Heart right ventricle (tissue), 16 donors: ENCODE results near the gene IDNK. TPM values are rescaled to one million over a fixed set of nuclear protein-coding genes. Genes with fewer than 3 reads are reported as not detected.

ENCODE experiments used
- ATAC-seq, 8 donors: fragments of 200-7000 bp; cut with Tn5 transposase; one replicate each; pipeline ENCODE4 v1.9.1; 2020; ENCODE audit warnings: mild to moderate bottlenecking in 8 of 8, moderate library complexity in 8 of 8, moderate number of reproducible peaks in 1 of 8
- DNase-seq, 2 donors: peaks; one replicate each; pipeline ENCODE4 v3.0.0-alpha.2; 2020
- H3K27ac ChIP-seq, 10 donors: fragments of 200-600 bp; sonication (generic) in 2 of 10; one replicate each; pipeline versions ENCODE4 v1.5.0 to v1.8.0; 2020 to 2022; ENCODE audit warnings: mild to moderate bottlenecking in 3 of 10
- H3K27me3 ChIP-seq, 7 donors: fragments of 200-600 bp; one replicate each; pipeline ENCODE4 v1.8.0; 2021 to 2022; ENCODE audit warnings: mild to moderate bottlenecking in 2 of 7
- H3K36me3 ChIP-seq, 9 donors: fragments of 200-600 bp; sonication (generic) in 1 of 9; one replicate each; pipeline versions ENCODE4 v1.5.0 to v1.8.0; 2020 to 2022; ENCODE audit warnings: mild to moderate bottlenecking in 2 of 9
- H3K4me1 ChIP-seq, 9 donors: fragments of 200-600 bp; sonication (generic) in 1 of 9; one replicate each; pipeline versions ENCODE4 v1.5.0 to v1.8.0; 2020 to 2022; ENCODE audit warnings: mild to moderate bottlenecking in 4 of 9
- H3K4me3 ChIP-seq, 10 donors: fragments of 200-600 bp; sonication (generic) in 2 of 10; one replicate each; pipeline versions ENCODE4 v1.5.0 to v1.8.0; 2020 to 2022; ENCODE audit warnings: mild to moderate bottlenecking in 7 of 10, moderate library complexity in 2 of 10
- H3K9me3 ChIP-seq, 11 donors: fragments of 200-600 bp in 10 of 11; sonication (generic) in 2 of 11; one replicate each; pipeline versions ENCODE4 v1.5.0 to v1.8.0; 2013 to 2022; ENCODE audit warnings: mild to moderate bottlenecking in 2 of 11, control low read depth in 1 of 11, moderate library complexity in 1 of 11
- WGBS, 2 donors: extraction: QIAGEN DNeasy Blood & Tissue Kit; methylation state at CpG; one replicate each; pipeline ENCODE4 v1.1.7; 2013; ENCODE audit warnings: inconsistent platforms in 1 of 2; 5-methylcytosine and 5-hydroxymethylcytosine counted together
- intact Hi-C, 10 donors: fragments of 100-400 bp; cut with DNase I; formaldehyde crosslinking; loops; one replicate each; pipeline versions ENCODE4 v1.11.1 to v1.14.2; 2022
- polyA plus RNA-seq, 2 donors: library from polyadenylated mRNA; stranded (reverse); fragments of 200-250 nt; gene quantifications; one replicate each; pipeline ENCODE4 v1.2.3, GENCODE V29; 2013
- total RNA-seq, 10 donors: library from RNA; stranded (reverse); fragmentation: NEBNext Ultra II Directional in 3 of 10; extraction: Animal tissue kit (Norgen Biotek cat#: 25700) in 3 of 10; gene quantifications; one replicate each; pipeline versions ENCODE4 v1.2.1 to v1.2.4, GENCODE V29; 2021 to 2023
- TF ChIP-seq, protein P1 (sequence below), 9 donors: fragments of 200-600 bp; sonication (generic) in 2 of 9; IDR thresholded peaks; one replicate each; pipeline versions ENCODE4 v1.5.0 to v1.8.0; 2021 to 2022; ENCODE audit warnings: antibody characterized with exemption in 9 of 9, mild to moderate bottlenecking in 5 of 9, moderate library complexity in 1 of 9
- donor health status: Arrhythmogenic right ventricular cardiomyopathy.
- donor health status: ischemic (EF 13 %, LVEDD 7.1; RV severe dilation, severe dysfunction).
- donor health status: healthy with polysubstance abuse.
- donor health status: DM: no; HTN: yes; CAD: no.
- donor health status: DM: no; HTN: no; CAD: no.
- donor health status: ischemic (EF 25% LVEDD 6.9; RV normal size, moderate dysfunction).
- donor health status: ischemic (EF 25% LVEDD 5.7; RV mildly dilated, moderate dysfunction).
- donor health status: healthy.
- donor health status: DM: yes; HTN: yes; CAD: no.
- donor health status: Ischemic cardiomyopathy.
- donor health status: ischemic (EF 35%, LVEDD 5.7; RV mildly dilated, moderate dysfunction).
- donor health status: nonischemic (EF 11% LVEDD 7.7; RV severe dilation, severe dysfunction).
- donor health status: DM: yes; HTN: yes; CAD: no.
- donor health status: PGD.
- donor health status: ischemic (EF 29% LVEDD 5.4; RV normal size, mild dysfunction).
- donor health status: nonischemic (EF 23%, LVEDD 6.1; RV moderate dilation, normal function).

Gene IDNK
- total and polyA plus RNA-seq, 12 donors, result 2.2 to 7.5 (median 4.0) TPM

- WGBS, 2 donors, result 84 to 88% methylated on average over 3 of the region's 3 CpGs
- H3K27me3 ChIP-seq, result no peaks in the 10 kb centered on the region
- H3K4me1 ChIP-seq, result peaks cover 0 to 85% (median 58%) of the 10 kb centered on the region in 9 donors
- no peak overlapping the region for H3K4me3 ChIP-seq
- intact Hi-C loops, result no loop called here
- no peaks in the 10 kb centered on the region for H3K9me3 ChIP-seq
- no peak overlapping the region for H3K27ac ChIP-seq
- no peak for DNase-seq
- ATAC-seq, result no peak
- TF ChIP-seq, protein P1, sequence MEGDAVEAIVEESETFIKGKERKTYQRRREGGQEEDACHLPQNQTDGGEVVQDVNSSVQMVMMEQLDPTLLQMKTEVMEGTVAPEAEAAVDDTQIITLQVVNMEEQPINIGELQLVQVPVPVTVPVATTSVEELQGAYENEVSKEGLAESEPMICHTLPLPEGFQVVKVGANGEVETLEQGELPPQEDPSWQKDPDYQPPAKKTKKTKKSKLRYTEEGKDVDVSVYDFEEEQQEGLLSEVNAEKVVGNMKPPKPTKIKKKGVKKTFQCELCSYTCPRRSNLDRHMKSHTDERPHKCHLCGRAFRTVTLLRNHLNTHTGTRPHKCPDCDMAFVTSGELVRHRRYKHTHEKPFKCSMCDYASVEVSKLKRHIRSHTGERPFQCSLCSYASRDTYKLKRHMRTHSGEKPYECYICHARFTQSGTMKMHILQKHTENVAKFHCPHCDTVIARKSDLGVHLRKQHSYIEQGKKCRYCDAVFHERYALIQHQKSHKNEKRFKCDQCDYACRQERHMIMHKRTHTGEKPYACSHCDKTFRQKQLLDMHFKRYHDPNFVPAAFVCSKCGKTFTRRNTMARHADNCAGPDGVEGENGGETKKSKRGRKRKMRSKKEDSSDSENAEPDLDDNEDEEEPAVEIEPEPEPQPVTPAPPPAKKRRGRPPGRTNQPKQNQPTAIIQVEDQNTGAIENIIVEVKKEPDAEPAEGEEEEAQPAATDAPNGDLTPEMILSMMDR (IDR thresholded peaks at IDR 0.05), result no peak
- no peaks in the 10 kb centered on the region for H3K36me3 ChIP-seq
Observed at GRCh38 chr9:83691492-83691891, 68.5 kb downstream of the IDNK start.

Other genes with a start within 250 kb of the IDNK start
- gene FRMD3, start 84.7 kb upstream of the IDNK start, total RNA-seq, result 100 to 1,000 TPM in 6 of 10 donors, 10 to 100 TPM in 4; 60.5 to 145 (median 113) TPM
- 10 to 100 TPM; 23.1 to 67.5 TPM for gene FRMD3, start 84.7 kb upstream of the IDNK start, polyA plus RNA-seq
- gene UBQLN1, start 84.8 kb downstream of the IDNK start, total RNA-seq, result 100 to 1,000 TPM in 5 of 10 donors, 10 to 100 TPM in 5; 86.1 to 123 (median 99.2) TPM
- gene UBQLN1, start 84.8 kb downstream of the IDNK start, polyA plus RNA-seq, result 10 to 100 TPM; 20.2 to 43.7 TPM
- 10 to 100 TPM; 13.2 to 25.0 (median 19.9) TPM for gene GKAP1, start 194.6 kb downstream of the IDNK start, total RNA-seq
- gene GKAP1, start 194.6 kb downstream of the IDNK start, polyA plus RNA-seq, result 10 to 100 TPM; 18.2 to 24.0 TPM